GM23338 (cell line): Measurements from ENCODE around the gene SPINK7. TPM values are rescaled to one million over a fixed set of nuclear protein-coding genes. Genes with fewer than 3 reads are reported as not detected.

Experiments
- ATAC-seq: fragments of 200-7000 bp; cut with Tn5 transposase; 3 replicates; pipeline ENCODE4 v1.9.1; 2020
- DNase-seq: peaks from one replicate; pipeline ENCODE4 v3.0.0-alpha.2; 2015; ENCODE audit warnings: low spot score
- H2AFZ ChIP-seq: fragments of 200-600 bp; sonication (generic); 2 replicates; pipeline ENCODE4 v1.8.0; 2016; ENCODE audit warnings: antibody characterized with exemption, mild to moderate bottlenecking, moderate library complexity
- H3F3A ChIP-seq: fragments of 200-600 bp; sonication (generic); replicated peaks from 2 replicates; pipeline ENCODE4 v1.8.0; 2017; ENCODE audit warnings: antibody characterized with exemption, mixed run types, low read depth
- H3K27ac ChIP-seq: fragments of 200-600 bp; sonication (generic); 2 replicates; pipeline ENCODE4 v1.6.1; 2016; ENCODE audit warnings: low read depth
- H3K27me3 ChIP-seq: fragments of 200-600 bp; sonication (generic); 2 replicates; pipeline ENCODE4 v1.8.0; 2016; ENCODE audit warnings: mild to moderate bottlenecking, mixed run types, moderate library complexity; ENCODE audit not compliant: insufficient read depth
- H3K36me3 ChIP-seq: fragments of 200-600 bp; sonication (generic); 2 replicates; pipeline ENCODE4 v1.8.0; 2016; ENCODE audit warnings: mild to moderate bottlenecking; ENCODE audit not compliant: insufficient read depth
- H3K4me1 ChIP-seq: fragments of 200-600 bp; sonication (generic); 2 replicates; pipeline ENCODE4 v1.8.0; 2016; ENCODE audit warnings: mild to moderate bottlenecking, moderate library complexity; ENCODE audit not compliant: insufficient read depth
- H3K4me2 ChIP-seq: fragments of 200-600 bp; sonication (generic); 2 replicates; pipeline ENCODE4 v1.7.1; 2017; ENCODE audit warnings: mixed run types
- H3K4me3 ChIP-seq: fragments of 200-600 bp; sonication (generic); 2 replicates; pipeline ENCODE4 v1.6.1; 2016; ENCODE audit warnings: mixed run types
- H3K79me2 ChIP-seq: fragments of 200-600 bp; sonication (generic); replicated peaks from 2 replicates; pipeline ENCODE4 v1.8.0; 2017; ENCODE audit warnings: mild to moderate bottlenecking; ENCODE audit not compliant: insufficient read depth
- H3K9me2 ChIP-seq: fragments of 200-600 bp; sonication (generic); 2 replicates; pipeline ENCODE4 v1.8.0; 2017; ENCODE audit not compliant: insufficient read depth
- H4K20me1 ChIP-seq: fragments of 200-600 bp; sonication (generic); replicated peaks from 2 replicates; pipeline ENCODE4 v1.8.0; 2017; ENCODE audit warnings: mild to moderate bottlenecking; ENCODE audit not compliant: insufficient read depth
- H3K27ac Mint-ChIP-seq: 2 replicates; pipeline ENCODE4 v1.8.0; 2020; ENCODE audit warnings: inconsistent platforms, mild to moderate bottlenecking, moderate library complexity, mixed read lengths
- H3K27me3 Mint-ChIP-seq: 3 replicates; pipeline ENCODE4 v1.8.0; 2022; ENCODE audit warnings: low read depth, mild to moderate bottlenecking, moderate library complexity, mixed read lengths, inconsistent platforms; ENCODE audit not compliant: insufficient read depth, poor library complexity
- H3K36me3 Mint-ChIP-seq: 3 replicates; pipeline ENCODE4 v1.8.0; 2021; ENCODE audit warnings: low read depth, mild to moderate bottlenecking, inconsistent platforms, moderate library complexity, mixed read lengths
- H3K4me1 Mint-ChIP-seq: 3 replicates; pipeline ENCODE4 v1.8.0; 2020; ENCODE audit warnings: mild to moderate bottlenecking, inconsistent platforms, mixed read lengths
- H3K4me3 Mint-ChIP-seq: 3 replicates; pipeline ENCODE4 v1.8.0; 2021; ENCODE audit warnings: moderate library complexity, mild to moderate bottlenecking, inconsistent platforms, mixed read lengths
- H3K9me3 Mint-ChIP-seq: 3 replicates; pipeline ENCODE4 v1.8.0; 2020; ENCODE audit warnings: moderate library complexity, mild to moderate bottlenecking, inconsistent platforms, mixed read lengths
- CREB1 ChIP-seq: fragments of 250-450 bp; sonication (Bioruptor Pico); IDR thresholded peaks from 2 replicates; pipeline ENCODE4 v1.5.0; 2020; ENCODE audit warnings: low read depth, mild to moderate bottlenecking, moderate library complexity
- EZH2 ChIP-seq: fragments of 200-600 bp; sonication (generic); IDR thresholded peaks from one replicate; pipeline ENCODE4 v1.8.0; 2017; ENCODE audit warnings: antibody characterized with exemption, mild to moderate bottlenecking, low read depth; ENCODE audit not compliant: unreplicated experiment
- EZH2phosphoT487 ChIP-seq: fragments of 200-600 bp; sonication (generic); IDR thresholded peaks from one replicate; pipeline ENCODE4 v1.8.1; 2018; ENCODE audit warnings: antibody characterized with exemption; ENCODE audit not compliant: unreplicated experiment
- JUNB ChIP-seq: IDR thresholded peaks from one replicate; pipeline ENCODE4 v1.6.1; 2016; ENCODE audit warnings: antibody characterized with exemption; ENCODE audit not compliant: unreplicated experiment
- NANOG ChIP-seq: IDR thresholded peaks from 2 replicates; pipeline ENCODE4 v1.6.1; 2016; ENCODE audit warnings: antibody characterized with exemption, borderline replicate concordance
- POLR2AphosphoS5 ChIP-seq: IDR thresholded peaks from 2 replicates; pipeline ENCODE4 v1.6.1; 2016; ENCODE audit warnings: antibody characterized with exemption, low read depth
- STAT1 ChIP-seq: IDR thresholded peaks from one replicate; pipeline ENCODE4 v1.6.1; 2016; ENCODE audit warnings: antibody characterized with exemption; ENCODE audit not compliant: unreplicated experiment
- ZNF114 ChIP-seq: fragments of 250-450 bp; sonication (Bioruptor Pico); IDR thresholded peaks from 2 replicates; pipeline ENCODE4 v1.5.0; 2020; ENCODE audit warnings: mild to moderate bottlenecking, moderate library complexity
- ZNF331 ChIP-seq: fragments of 250-450 bp; sonication (Bioruptor Pico); IDR thresholded peaks from 2 replicates; pipeline ENCODE4 v1.5.0; 2020; ENCODE audit warnings: low read depth, mild to moderate bottlenecking, moderate library complexity
- polyA plus RNA-seq: library from polyadenylated mRNA; unstranded; fragments of >200 nt; fragmentation: Nextera tagmentation; extraction: Ambion mirVana; gene quantifications from 2 replicates; pipeline ENCODE4 v1.2.1, GENCODE V29; 2016
- total RNA-seq: library from RNA; depleted of rRNA; stranded (reverse); fragments of >200 nt; shearing (Covaris generic); gene quantifications from 2 replicates; pipeline ENCODE4 v1.2.3, GENCODE V29; 2014
- TF ChIP-seq, protein P1 (sequence below), 2 experiments: fragments of 200-600 bp in 1 of 2; sonication (generic) in 1 of 2; conservative IDR thresholded peaks; 2 replicates each; pipeline versions ENCODE4 v1.5.1 to v1.6.1; 2016 to 2017; ENCODE audit warnings: antibody characterized with exemption in 2 of 2, low read depth in 2 of 2, mild to moderate bottlenecking in 2 of 2, moderate library complexity in 1 of 2
- TF ChIP-seq, protein P2 (sequence below): IDR thresholded peaks from 2 replicates; pipeline ENCODE4 v1.6.1; 2016; ENCODE audit warnings: antibody characterized with exemption
- TF ChIP-seq, protein P3 (sequence below): fragments of 250-450 bp; sonication (Bioruptor Pico); IDR thresholded peaks from 2 replicates; pipeline ENCODE4 v1.5.0; 2020; ENCODE audit warnings: mild to moderate bottlenecking, moderate library complexity
- TF ChIP-seq, protein P4 (sequence below): IDR thresholded peaks from one replicate; pipeline ENCODE4 v1.6.1; 2018; ENCODE audit warnings: antibody characterized with exemption; ENCODE audit not compliant: unreplicated experiment

Gene SPINK7
- total and polyA plus RNA-seq, 2 experiments from 2014 or later, result not detected

DNA sequence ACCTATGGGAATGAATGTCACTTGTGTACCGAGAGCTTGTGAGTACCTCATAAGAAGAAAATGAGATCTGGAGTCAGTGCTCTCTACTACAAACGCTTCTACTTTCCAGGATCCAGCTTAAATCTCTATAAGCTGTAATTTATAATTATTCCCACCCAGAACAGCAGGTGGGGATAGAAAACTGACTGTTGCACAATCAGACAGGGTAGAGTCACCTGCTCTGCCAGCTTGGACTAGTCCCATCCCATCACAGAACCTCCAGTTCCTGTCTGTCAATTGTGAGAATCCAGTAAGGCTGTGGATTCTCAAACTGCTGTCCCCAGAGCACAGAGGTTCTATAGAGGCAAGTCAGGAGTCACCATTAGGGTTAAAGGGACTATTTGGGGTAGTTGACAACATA lies 2.0 kb downstream of the SPINK7 start:
- no peaks in the 10 kb centered on the region for H3K36me3 ChIP-seq
- Mint-ChIP-seq H3K4me3 (no peak overlapping the region), H3K27ac (no peak overlapping the region), H3K36me3 (no peaks in the 10 kb centered on the region), H3K4me1 (no peaks in the 10 kb centered on the region; the same call in 1 of the 3 replicates), H3K9me3 (peaks cover 10% of the 10 kb centered on the region), H3K27me3 (peaks cover 2% of the 10 kb centered on the region)
- H3K79me2 ChIP-seq, result no peaks in the 10 kb centered on the region
- no peak overlapping the region for H3K4me3 ChIP-seq
- H3F3A ChIP-seq, result no peaks in the 10 kb centered on the region
- DNase-seq, result no peak
- no peaks in the 10 kb centered on the region for H3K27me3 ChIP-seq
- no peak overlapping the region for H3K4me2 ChIP-seq
- no peak overlapping the region for H3K27ac ChIP-seq
- ATAC-seq, result no peak
- H3K4me1 ChIP-seq, result no peaks in the 10 kb centered on the region
- TF ChIP-seq ZNF114 (CRISPR knock-in tag), result no peak
- no peak for TF ChIP-seq EZH2
- TF ChIP-seq, protein P1, sequence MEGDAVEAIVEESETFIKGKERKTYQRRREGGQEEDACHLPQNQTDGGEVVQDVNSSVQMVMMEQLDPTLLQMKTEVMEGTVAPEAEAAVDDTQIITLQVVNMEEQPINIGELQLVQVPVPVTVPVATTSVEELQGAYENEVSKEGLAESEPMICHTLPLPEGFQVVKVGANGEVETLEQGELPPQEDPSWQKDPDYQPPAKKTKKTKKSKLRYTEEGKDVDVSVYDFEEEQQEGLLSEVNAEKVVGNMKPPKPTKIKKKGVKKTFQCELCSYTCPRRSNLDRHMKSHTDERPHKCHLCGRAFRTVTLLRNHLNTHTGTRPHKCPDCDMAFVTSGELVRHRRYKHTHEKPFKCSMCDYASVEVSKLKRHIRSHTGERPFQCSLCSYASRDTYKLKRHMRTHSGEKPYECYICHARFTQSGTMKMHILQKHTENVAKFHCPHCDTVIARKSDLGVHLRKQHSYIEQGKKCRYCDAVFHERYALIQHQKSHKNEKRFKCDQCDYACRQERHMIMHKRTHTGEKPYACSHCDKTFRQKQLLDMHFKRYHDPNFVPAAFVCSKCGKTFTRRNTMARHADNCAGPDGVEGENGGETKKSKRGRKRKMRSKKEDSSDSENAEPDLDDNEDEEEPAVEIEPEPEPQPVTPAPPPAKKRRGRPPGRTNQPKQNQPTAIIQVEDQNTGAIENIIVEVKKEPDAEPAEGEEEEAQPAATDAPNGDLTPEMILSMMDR (conservative IDR thresholded peaks at IDR 0.05; ENCODE audit: low read depth in 2 of 2), result no peak
- TF ChIP-seq NANOG, result no peak
- TF ChIP-seq, protein P2, sequence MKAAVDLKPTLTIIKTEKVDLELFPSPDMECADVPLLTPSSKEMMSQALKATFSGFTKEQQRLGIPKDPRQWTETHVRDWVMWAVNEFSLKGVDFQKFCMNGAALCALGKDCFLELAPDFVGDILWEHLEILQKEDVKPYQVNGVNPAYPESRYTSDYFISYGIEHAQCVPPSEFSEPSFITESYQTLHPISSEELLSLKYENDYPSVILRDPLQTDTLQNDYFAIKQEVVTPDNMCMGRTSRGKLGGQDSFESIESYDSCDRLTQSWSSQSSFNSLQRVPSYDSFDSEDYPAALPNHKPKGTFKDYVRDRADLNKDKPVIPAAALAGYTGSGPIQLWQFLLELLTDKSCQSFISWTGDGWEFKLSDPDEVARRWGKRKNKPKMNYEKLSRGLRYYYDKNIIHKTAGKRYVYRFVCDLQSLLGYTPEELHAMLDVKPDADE, result no peak
- TF ChIP-seq, protein P3, sequence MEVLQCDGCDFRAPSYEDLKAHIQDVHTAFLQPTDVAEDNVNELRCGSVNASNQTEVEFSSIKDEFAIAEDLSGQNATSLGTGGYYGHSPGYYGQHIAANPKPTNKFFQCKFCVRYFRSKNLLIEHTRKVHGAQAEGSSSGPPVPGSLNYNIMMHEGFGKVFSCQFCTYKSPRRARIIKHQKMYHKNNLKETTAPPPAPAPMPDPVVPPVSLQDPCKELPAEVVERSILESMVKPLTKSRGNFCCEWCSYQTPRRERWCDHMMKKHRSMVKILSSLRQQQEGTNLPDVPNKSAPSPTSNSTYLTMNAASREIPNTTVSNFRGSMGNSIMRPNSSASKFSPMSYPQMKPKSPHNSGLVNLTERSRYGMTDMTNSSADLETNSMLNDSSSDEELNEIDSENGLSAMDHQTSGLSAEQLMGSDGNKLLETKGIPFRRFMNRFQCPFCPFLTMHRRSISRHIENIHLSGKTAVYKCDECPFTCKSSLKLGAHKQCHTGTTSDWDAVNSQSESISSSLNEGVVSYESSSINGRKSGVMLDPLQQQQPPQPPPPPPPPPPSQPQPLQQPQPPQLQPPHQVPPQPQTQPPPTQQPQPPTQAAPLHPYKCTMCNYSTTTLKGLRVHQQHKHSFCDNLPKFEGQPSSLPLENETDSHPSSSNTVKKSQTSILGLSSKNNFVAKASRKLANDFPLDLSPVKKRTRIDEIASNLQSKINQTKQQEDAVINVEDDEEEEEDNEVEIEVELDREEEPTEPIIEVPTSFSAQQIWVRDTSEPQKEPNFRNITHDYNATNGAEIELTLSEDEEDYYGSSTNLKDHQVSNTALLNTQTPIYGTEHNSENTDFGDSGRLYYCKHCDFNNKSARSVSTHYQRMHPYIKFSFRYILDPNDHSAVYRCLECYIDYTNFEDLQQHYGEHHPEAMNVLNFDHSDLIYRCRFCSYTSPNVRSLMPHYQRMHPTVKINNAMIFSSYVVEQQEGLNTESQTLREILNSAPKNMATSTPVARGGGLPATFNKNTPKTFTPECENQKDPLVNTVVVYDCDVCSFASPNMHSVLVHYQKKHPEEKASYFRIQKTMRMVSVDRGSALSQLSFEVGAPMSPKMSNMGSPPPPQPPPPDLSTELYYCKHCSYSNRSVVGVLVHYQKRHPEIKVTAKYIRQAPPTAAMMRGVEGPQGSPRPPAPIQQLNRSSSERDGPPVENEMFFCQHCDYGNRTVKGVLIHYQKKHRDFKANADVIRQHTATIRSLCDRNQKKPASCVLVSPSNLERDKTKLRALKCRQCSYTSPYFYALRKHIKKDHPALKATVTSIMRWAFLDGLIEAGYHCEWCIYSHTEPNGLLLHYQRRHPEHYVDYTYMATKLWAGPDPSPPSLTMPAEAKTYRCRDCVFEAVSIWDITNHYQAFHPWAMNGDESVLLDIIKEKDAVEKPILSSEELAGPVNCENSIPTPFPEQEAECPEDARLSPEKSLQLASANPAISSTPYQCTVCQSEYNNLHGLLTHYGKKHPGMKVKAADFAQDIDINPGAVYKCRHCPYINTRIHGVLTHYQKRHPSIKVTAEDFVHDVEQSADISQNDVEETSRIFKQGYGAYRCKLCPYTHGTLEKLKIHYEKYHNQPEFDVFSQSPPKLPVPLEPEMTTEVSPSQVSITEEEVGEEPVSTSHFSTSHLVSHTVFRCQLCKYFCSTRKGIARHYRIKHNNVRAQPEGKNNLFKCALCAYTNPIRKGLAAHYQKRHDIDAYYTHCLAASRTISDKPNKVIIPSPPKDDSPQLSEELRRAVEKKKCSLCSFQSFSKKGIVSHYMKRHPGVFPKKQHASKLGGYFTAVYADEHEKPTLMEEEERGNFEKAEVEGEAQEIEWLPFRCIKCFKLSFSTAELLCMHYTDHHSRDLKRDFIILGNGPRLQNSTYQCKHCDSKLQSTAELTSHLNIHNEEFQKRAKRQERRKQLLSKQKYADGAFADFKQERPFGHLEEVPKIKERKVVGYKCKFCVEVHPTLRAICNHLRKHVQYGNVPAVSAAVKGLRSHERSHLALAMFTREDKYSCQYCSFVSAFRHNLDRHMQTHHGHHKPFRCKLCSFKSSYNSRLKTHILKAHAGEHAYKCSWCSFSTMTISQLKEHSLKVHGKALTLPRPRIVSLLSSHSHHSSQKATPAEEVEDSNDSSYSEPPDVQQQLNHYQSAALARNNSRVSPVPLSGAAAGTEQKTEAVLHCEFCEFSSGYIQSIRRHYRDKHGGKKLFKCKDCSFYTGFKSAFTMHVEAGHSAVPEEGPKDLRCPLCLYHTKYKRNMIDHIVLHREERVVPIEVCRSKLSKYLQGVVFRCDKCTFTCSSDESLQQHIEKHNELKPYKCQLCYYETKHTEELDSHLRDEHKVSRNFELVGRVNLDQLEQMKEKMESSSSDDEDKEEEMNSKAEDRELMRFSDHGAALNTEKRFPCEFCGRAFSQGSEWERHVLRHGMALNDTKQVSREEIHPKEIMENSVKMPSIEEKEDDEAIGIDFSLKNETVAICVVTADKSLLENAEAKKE (CRISPR knock-in tag), result no peak
- no peak for TF ChIP-seq POLR2AphosphoS5
- TF ChIP-seq CREB1 (CRISPR knock-in tag), result no peak
- TF ChIP-seq, protein P4, sequence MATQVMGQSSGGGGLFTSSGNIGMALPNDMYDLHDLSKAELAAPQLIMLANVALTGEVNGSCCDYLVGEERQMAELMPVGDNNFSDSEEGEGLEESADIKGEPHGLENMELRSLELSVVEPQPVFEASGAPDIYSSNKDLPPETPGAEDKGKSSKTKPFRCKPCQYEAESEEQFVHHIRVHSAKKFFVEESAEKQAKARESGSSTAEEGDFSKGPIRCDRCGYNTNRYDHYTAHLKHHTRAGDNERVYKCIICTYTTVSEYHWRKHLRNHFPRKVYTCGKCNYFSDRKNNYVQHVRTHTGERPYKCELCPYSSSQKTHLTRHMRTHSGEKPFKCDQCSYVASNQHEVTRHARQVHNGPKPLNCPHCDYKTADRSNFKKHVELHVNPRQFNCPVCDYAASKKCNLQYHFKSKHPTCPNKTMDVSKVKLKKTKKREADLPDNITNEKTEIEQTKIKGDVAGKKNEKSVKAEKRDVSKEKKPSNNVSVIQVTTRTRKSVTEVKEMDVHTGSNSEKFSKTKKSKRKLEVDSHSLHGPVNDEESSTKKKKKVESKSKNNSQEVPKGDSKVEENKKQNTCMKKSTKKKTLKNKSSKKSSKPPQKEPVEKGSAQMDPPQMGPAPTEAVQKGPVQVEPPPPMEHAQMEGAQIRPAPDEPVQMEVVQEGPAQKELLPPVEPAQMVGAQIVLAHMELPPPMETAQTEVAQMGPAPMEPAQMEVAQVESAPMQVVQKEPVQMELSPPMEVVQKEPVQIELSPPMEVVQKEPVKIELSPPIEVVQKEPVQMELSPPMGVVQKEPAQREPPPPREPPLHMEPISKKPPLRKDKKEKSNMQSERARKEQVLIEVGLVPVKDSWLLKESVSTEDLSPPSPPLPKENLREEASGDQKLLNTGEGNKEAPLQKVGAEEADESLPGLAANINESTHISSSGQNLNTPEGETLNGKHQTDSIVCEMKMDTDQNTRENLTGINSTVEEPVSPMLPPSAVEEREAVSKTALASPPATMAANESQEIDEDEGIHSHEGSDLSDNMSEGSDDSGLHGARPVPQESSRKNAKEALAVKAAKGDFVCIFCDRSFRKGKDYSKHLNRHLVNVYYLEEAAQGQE, result no peak
- no peak for TF ChIP-seq JUNB
- no peak for TF ChIP-seq STAT1
- TF ChIP-seq EZH2phosphoT487, result no peak
- TF ChIP-seq ZNF331 (CRISPR knock-in tag), result no peak
- H4K20me1 ChIP-seq, result no peaks in the 10 kb centered on the region; the same call in 1 of the 2 replicates
- no peak overlapping the region for H2AFZ ChIP-seq
- H3K9me2 ChIP-seq, result 0 out of 2 replicates have a peak, but pooled peaks cover 7% of the 10 kb centered on the region
